Sigmoid colon (tissue), 4 donors: Measurements from ENCODE around the gene PLS1.

Experiments used
- CTCF ChIP-seq, 4 experiments: fragments of 450-650 bp in 3 of 4; fragments of 200-600 bp in 1 of 4; IDR thresholded peaks; one replicate each; pipeline ENCODE4 v1.5.1; 2016 to 2019; ENCODE audit warnings: antibody characterized with exemption in 4 of 4, mild to moderate bottlenecking in 3 of 4, moderate library complexity in 2 of 4
- EP300 ChIP-seq, 4 donors: sonication (generic); formaldehyde crosslinking; IDR thresholded peaks; one replicate each; pipeline ENCODE4 v1.6.1; 2017; ENCODE audit warnings: antibody characterized with exemption in 4 of 4
- POLR2A ChIP-seq, 2 donors: fragments of 450-650 bp; IDR thresholded peaks; one replicate each; pipeline ENCODE4 v1.6.1; 2016; ENCODE audit warnings: antibody characterized with exemption in 2 of 2, mild to moderate bottlenecking in 2 of 2, moderate library complexity in 2 of 2
- POLR2AphosphoS5 ChIP-seq, 4 donors: sonication (generic); formaldehyde crosslinking; IDR thresholded peaks; one replicate each; pipeline ENCODE4 v1.6.1; 2017; ENCODE audit warnings: antibody characterized with exemption in 4 of 4

- TF ChIP-seq CTCF (IDR thresholded peaks at IDR 0.05) (no peak), POLR2A (IDR thresholded peaks at IDR 0.05) (no peak), EP300 (IDR thresholded peaks at IDR 0.05) (no peak), POLR2AphosphoS5 (IDR thresholded peaks at IDR 0.05) (no peak)
Measured at GRCh38 chr3:142694225-142694624, 98.0 kb downstream of the PLS1 start.
